Astrocyte (in vitro differentiated cells and primary cell): ENCODE measurements around the gene YWHAE. TPM values are rescaled to one million over a fixed set of nuclear protein-coding genes. Genes with fewer than 3 reads are reported as not detected.

ENCODE experiments used
- DNase-seq: peaks from one replicate; pipeline ENCODE4 v3.0.0-alpha.2; 2010; ENCODE audit warnings: low read depth
- FAIRE-seq: peaks from 2 replicates; lab custom pipeline; 2011; peaks lifted over from hg19 to GRCh38; lab: Jason Lieb, UNC
- H2AFZ ChIP-seq: 2 replicates; pipeline ENCODE4 v1.6.0; 2012; ENCODE audit warnings: low read depth, low read length, inconsistent platforms
- H3K27ac ChIP-seq: 2 replicates; pipeline ENCODE4 v1.5.1; 2011; ENCODE audit warnings: low read depth, low read length, inconsistent platforms
- H3K27me3 ChIP-seq: 2 replicates; pipeline ENCODE4 v1.6.0; 2011; ENCODE audit warnings: low read length, inconsistent platforms; ENCODE audit not compliant: insufficient read depth
- H3K36me3 ChIP-seq: 2 replicates; pipeline ENCODE4 v1.5.1; 2011; ENCODE audit warnings: low read length, inconsistent platforms; ENCODE audit not compliant: insufficient read depth
- H3K4me1 ChIP-seq: 2 replicates; pipeline ENCODE4 v1.5.1; 2011; ENCODE audit warnings: low read length, inconsistent platforms; ENCODE audit not compliant: insufficient read depth
- H3K4me2 ChIP-seq: 2 replicates; pipeline ENCODE4 v1.6.0; 2012; ENCODE audit warnings: low read length, inconsistent platforms
- H3K4me3 ChIP-seq: 2 replicates; pipeline ENCODE4 v1.5.1; 2011; ENCODE audit warnings: low read depth, mild to moderate bottlenecking, low read length, inconsistent platforms; ENCODE audit not compliant: insufficient read depth
- H3K79me2 ChIP-seq: 2 replicates; pipeline ENCODE4 v1.6.0; 2012; ENCODE audit warnings: mild to moderate bottlenecking, low read length, inconsistent platforms; ENCODE audit not compliant: insufficient read depth
- H3K9ac ChIP-seq: 2 replicates; pipeline ENCODE4 v1.6.0; 2012; ENCODE audit warnings: mild to moderate bottlenecking, low read length, inconsistent platforms
- H3K9me3 ChIP-seq: 2 replicates; pipeline ENCODE4 v1.5.1; 2012; ENCODE audit warnings: low read depth, mild to moderate bottlenecking, low read length, inconsistent platforms; ENCODE audit not compliant: insufficient read depth
- H4K20me1 ChIP-seq: 2 replicates; pipeline ENCODE4 v1.6.0; 2012; ENCODE audit warnings: low read length, inconsistent platforms; ENCODE audit not compliant: insufficient read depth
- H3K27ac Mint-ChIP-seq: one replicate; pipeline ENCODE4 v1.8.0; 2021; ENCODE audit warnings: mild to moderate bottlenecking, mixed read lengths; ENCODE audit not compliant: unreplicated experiment
- H3K27me3 Mint-ChIP-seq: one replicate; pipeline ENCODE4 v1.8.0; 2021; ENCODE audit warnings: low read depth, mixed read lengths; ENCODE audit not compliant: unreplicated experiment
- H3K36me3 Mint-ChIP-seq: one replicate; pipeline ENCODE4 v1.8.0; 2021; ENCODE audit warnings: low read depth, mixed read lengths; ENCODE audit not compliant: unreplicated experiment
- H3K4me1 Mint-ChIP-seq: one replicate; pipeline ENCODE4 v1.8.0; 2021; ENCODE audit warnings: low read depth, mixed read lengths; ENCODE audit not compliant: unreplicated experiment
- H3K4me3 Mint-ChIP-seq: one replicate; pipeline ENCODE4 v1.8.0; 2021; ENCODE audit warnings: mild to moderate bottlenecking, moderate library complexity, mixed read lengths; ENCODE audit not compliant: unreplicated experiment
- H3K9me3 Mint-ChIP-seq: one replicate; pipeline ENCODE4 v1.8.0; 2021; ENCODE audit warnings: mild to moderate bottlenecking, mixed read lengths; ENCODE audit not compliant: unreplicated experiment
- CTCF ChIP-seq: IDR thresholded peaks from 2 replicates; pipeline ENCODE4 v1.5.1; 2011; ENCODE audit warnings: low read depth, mild to moderate bottlenecking, inconsistent platforms, low read length, moderate library complexity; ENCODE audit not compliant: insufficient read depth
- EZH2 ChIP-seq: IDR thresholded peaks from 2 replicates; pipeline ENCODE4 v1.6.1; 2012; ENCODE audit warnings: mild to moderate bottlenecking, low read length, inconsistent platforms; ENCODE audit not compliant: insufficient read depth
- total RNA-seq: library from RNA; stranded (reverse); gene quantifications from 2 replicates; pipeline ENCODE4 v1.2.1, GENCODE V29; 2021

YWHAE gene
- total RNA-seq, 1 donor from 2014 or later: 771 TPM

- Histone ChIP-seq H3K4me3 (no peak overlapping the region), H3K79me2 (peaks cover 95% of the 10 kb centered on the region), H3K4me1 (no peaks in the 10 kb centered on the region), H3K9me3 (no peaks in the 10 kb centered on the region), H3K36me3 (peaks cover 47% of the 10 kb centered on the region), H3K27ac (no peak overlapping the region), H2AFZ (no peak overlapping the region), H3K4me2 (no peak overlapping the region), H3K9ac (no peak overlapping the region), H4K20me1 (peaks cover 92% of the 10 kb centered on the region), H3K27me3 (no peaks in the 10 kb centered on the region)
- Mint-ChIP-seq H3K27me3 (no peaks in the 10 kb centered on the region), H3K9me3 (no peaks in the 10 kb centered on the region), H3K27ac (no peak overlapping the region), H3K4me3 (no peak overlapping the region), H3K4me1 (peaks cover 7% of the 10 kb centered on the region), H3K36me3 (peaks cover 18% of the 10 kb centered on the region)
- TF ChIP-seq CTCF (no peak), EZH2 (no peak)
- no peak for DNase-seq
- FAIRE-seq: no peak
Measured at GRCh38 chr17:1351275-1351674, 48.7 kb downstream of the YWHAE start.

GRCh38 chr17:1347589-1348323 is 52.3 kb downstream of the YWHAE start:
- H3K36me3 Mint-ChIP-seq: peaks cover 26% of the 10 kb centered on the region
- Histone ChIP-seq H3K36me3 (peaks cover 54% of the 10 kb centered on the region), H3K9me3 (no peaks in the 10 kb centered on the region), H4K20me1 (peaks cover 92% of the 10 kb centered on the region), H3K4me2 (no peak overlapping the region), H3K79me2 (peaks cover 94% of the 10 kb centered on the region), H2AFZ (no peak overlapping the region), H3K4me3 (no peak overlapping the region), H3K9ac (no peak overlapping the region), H3K4me1 (no peaks in the 10 kb centered on the region), H3K27me3 (no peaks in the 10 kb centered on the region), H3K27ac (no peak overlapping the region)
- H3K9me3 Mint-ChIP-seq: no peaks in the 10 kb centered on the region
- peaks cover 23% of the 10 kb centered on the region for H3K4me1 Mint-ChIP-seq
- H3K27ac Mint-ChIP-seq: peak overlapping the region; percentile 83
- DNase-seq (no peak), FAIRE-seq (no peak)
- no peak for TF ChIP-seq EZH2
- TF ChIP-seq CTCF: no peak
- H3K27me3 Mint-ChIP-seq: no peaks in the 10 kb centered on the region
- H3K4me3 Mint-ChIP-seq: no peak overlapping the region

- H3K79me2 ChIP-seq: peaks cover 61% of the 10 kb centered on the region
- DNase-seq: no peak
- Mint-ChIP-seq H3K9me3 (no peaks in the 10 kb centered on the region), H3K4me3 (no peak overlapping the region), H3K27me3 (no peaks in the 10 kb centered on the region), H3K27ac (no peak overlapping the region), H3K36me3 (peaks cover 21% of the 10 kb centered on the region), H3K4me1 (peaks cover 23% of the 10 kb centered on the region)
- no peak overlapping the region for H3K27ac ChIP-seq
- no peak for TF ChIP-seq EZH2
- H4K20me1 ChIP-seq: peaks cover 78% of the 10 kb centered on the region
- H3K4me2 ChIP-seq: no peak overlapping the region
- no peaks in the 10 kb centered on the region for H3K9me3 ChIP-seq
- no peaks in the 10 kb centered on the region for H3K4me1 ChIP-seq
- no peaks in the 10 kb centered on the region for H3K27me3 ChIP-seq
- no peak overlapping the region for H3K4me3 ChIP-seq
- H2AFZ ChIP-seq: no peak overlapping the region
- peaks cover 43% of the 10 kb centered on the region for H3K36me3 ChIP-seq
- no peak for FAIRE-seq
- H3K9ac ChIP-seq: no peak overlapping the region
Measured at GRCh38 chr17:1344521-1344920, 55.5 kb downstream of the YWHAE start.
